ENCODE data around the gene CDIPT. TPM values are rescaled to one million over a fixed set of nuclear protein-coding genes. Genes with fewer than 3 reads are reported as not detected.

The CDIPT gene
- total RNA-seq, 1 donor from 2014 or later, result 89.4 TPM

DNA sequence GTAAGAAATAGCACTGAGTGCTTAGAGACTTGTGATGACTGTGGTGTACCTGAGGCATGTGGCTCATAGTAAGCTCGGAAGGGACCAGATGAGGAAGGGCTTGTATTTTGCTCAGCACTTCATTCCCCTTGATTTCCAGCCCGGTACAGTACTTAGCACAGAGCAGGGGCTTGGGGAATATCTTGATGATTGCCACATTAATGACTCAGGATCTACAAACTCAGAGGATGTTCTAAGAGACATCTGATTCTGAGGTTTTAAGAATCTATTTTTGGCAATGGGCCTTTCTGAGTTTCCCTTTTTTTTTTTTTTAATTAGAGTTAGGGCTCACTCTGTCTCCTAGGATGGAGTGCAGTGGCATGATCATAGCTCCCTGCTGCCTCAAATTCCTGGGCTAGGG, 46.4 kb upstream of the CDIPT start:
- no peaks in the 10 kb centered on the region for H3K27me3 ChIP-seq
- H3K9me3 ChIP-seq, result no peaks in the 10 kb centered on the region
- H3K27ac ChIP-seq, result no peak overlapping the region
- no peak overlapping the region for H3K4me3 ChIP-seq
- no peak for TF ChIP-seq POLR2A (IDR thresholded peaks at IDR 0.05)
- TF ChIP-seq POLR2AphosphoS5 (IDR thresholded peaks at IDR 0.05; ENCODE audit: insufficient read depth in 1 of 2, low read depth in 1 of 2), result no peak
- TF ChIP-seq CTCF (IDR thresholded peaks at IDR 0.05), result no peak
- intact Hi-C loops (cut with DNase I), result no loop called here
- no peak for DNase-seq (ENCODE audit: extremely low spot score in 2 of 2)
- no peaks in the 10 kb centered on the region for H3K4me1 ChIP-seq
- H3K36me3 ChIP-seq, result no peaks in the 10 kb centered on the region

GRCh38 chr16:29908719-29909220, 45.7 kb upstream of the CDIPT start:
- no peak overlapping the region for H3K4me3 ChIP-seq
- no peaks in the 10 kb centered on the region for H3K36me3 ChIP-seq
- TF ChIP-seq CTCF (IDR thresholded peaks at IDR 0.05), result no peak
- TF ChIP-seq POLR2AphosphoS5 (IDR thresholded peaks at IDR 0.05; ENCODE audit: insufficient read depth in 1 of 2, low read depth in 1 of 2), result no peak
- TF ChIP-seq POLR2A (IDR thresholded peaks at IDR 0.05), result no peak
- intact Hi-C loops (cut with DNase I), result no loop called here
- no peak overlapping the region for H3K27ac ChIP-seq
- no peak for DNase-seq (ENCODE audit: extremely low spot score in 2 of 2)
- H3K9me3 ChIP-seq, result no peaks in the 10 kb centered on the region
- H3K4me1 ChIP-seq, result no peaks in the 10 kb centered on the region
- no peaks in the 10 kb centered on the region for H3K27me3 ChIP-seq

DNA sequence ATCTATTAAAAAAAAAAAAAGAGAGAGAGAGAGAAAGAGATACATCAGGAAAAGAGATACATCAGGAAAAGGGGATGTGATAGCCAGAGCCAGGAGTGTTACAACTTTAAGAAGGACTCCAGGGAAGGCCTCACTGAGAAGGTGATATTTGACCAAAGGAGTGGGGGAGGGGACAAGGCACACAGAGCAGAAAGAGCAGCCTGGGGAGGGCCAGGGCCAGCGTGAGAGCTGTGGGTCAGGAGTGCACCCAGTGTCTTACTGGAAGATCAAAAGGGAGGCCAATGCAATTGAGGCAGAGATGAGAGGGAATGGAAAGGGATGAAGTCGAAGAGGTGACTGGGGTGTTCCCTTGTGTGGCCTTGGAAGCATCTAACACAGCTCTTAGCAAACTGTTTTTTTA, 44.9 kb upstream of the CDIPT start:
- DNase-seq (ENCODE audit: extremely low spot score in 2 of 2), result no peak
- Histone ChIP-seq H3K4me1 (no peaks in the 10 kb centered on the region), H3K27ac (no peak overlapping the region), H3K27me3 (no peaks in the 10 kb centered on the region), H3K9me3 (no peaks in the 10 kb centered on the region), H3K36me3 (no peaks in the 10 kb centered on the region), H3K4me3 (no peak overlapping the region)
- intact Hi-C loops (cut with DNase I), result no loop called here
- no peak for TF ChIP-seq POLR2A (IDR thresholded peaks at IDR 0.05)
- TF ChIP-seq CTCF (IDR thresholded peaks at IDR 0.05), result no peak
- no peak for TF ChIP-seq POLR2AphosphoS5 (IDR thresholded peaks at IDR 0.05; ENCODE audit: insufficient read depth in 1 of 2, low read depth in 1 of 2)

GRCh38 chr16:29906520-29907244, 43.7 kb upstream of the CDIPT start:
- intact Hi-C loops (cut with DNase I), result no loop called here
- Histone ChIP-seq H3K4me3 (no peak overlapping the region), H3K36me3 (no peaks in the 10 kb centered on the region), H3K4me1 (no peaks in the 10 kb centered on the region), H3K27ac (no peak overlapping the region), H3K27me3 (no peaks in the 10 kb centered on the region), H3K9me3 (no peaks in the 10 kb centered on the region)
- no peak for DNase-seq (ENCODE audit: extremely low spot score in 2 of 2)
- TF ChIP-seq POLR2AphosphoS5 (IDR thresholded peaks at IDR 0.05; ENCODE audit: insufficient read depth in 1 of 2, low read depth in 1 of 2), result no peak
- TF ChIP-seq POLR2A (IDR thresholded peaks at IDR 0.05), result no peak
- no peak for TF ChIP-seq CTCF (IDR thresholded peaks at IDR 0.05)

DNA sequence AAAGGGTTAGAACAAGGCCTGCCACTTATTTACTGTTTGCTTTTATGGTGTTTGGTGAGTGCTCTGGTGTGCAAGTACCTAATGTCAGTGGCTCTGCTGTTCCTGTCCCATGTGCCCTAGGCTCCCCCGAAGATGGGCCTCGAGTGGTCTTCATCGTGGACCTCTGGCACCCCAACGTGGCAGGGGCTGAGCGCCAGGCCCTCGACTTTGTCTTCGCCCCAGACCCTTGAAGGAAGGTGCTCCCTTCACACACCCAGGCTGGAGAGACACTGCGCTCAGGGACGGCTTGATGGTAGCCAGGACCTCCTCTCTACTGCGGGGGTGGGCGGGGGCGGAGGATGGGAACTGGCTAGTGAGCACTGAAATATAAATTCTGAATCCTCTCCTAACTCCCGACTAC, 42.6 kb upstream of the CDIPT start:
- no peaks in the 10 kb centered on the region for H3K27me3 ChIP-seq
- no peak for DNase-seq (ENCODE audit: extremely low spot score in 2 of 2)
- H3K36me3 ChIP-seq, result no peaks in the 10 kb centered on the region
- no peak overlapping the region for H3K4me3 ChIP-seq
- H3K9me3 ChIP-seq, result no peaks in the 10 kb centered on the region
- no peak for TF ChIP-seq POLR2A (IDR thresholded peaks at IDR 0.05)
- no peak overlapping the region for H3K27ac ChIP-seq
- intact Hi-C loops (cut with DNase I), result loop anchor here (2.0 kb wide), 1 partner anchor 59 kb away; no protein-coding TSS in a partner anchor
- H3K4me1 ChIP-seq, result peaks cover 4% of the 10 kb centered on the region

Data from vagina (tissue), 2 donors.